ENCODE data around the gene CHST4. TPM values are rescaled to one million over a fixed set of nuclear protein-coding genes. Genes with fewer than 3 reads are reported as not detected.
"Not testable (repeated sequence)": the region's sequence is repeated elsewhere in the genome, so short reads cannot be mapped to it uniquely, and the experiment has no call there.

CHST4 gene
- polyA plus RNA-seq, 1 of the 3 experiments (the other 2 are of a cell fraction), result 0.08 TPM

- Histone ChIP-seq H3K36me3 (replicated peaks in 1 of 2; ENCODE audit: control insufficient read depth in 1 of 2, insufficient read depth in 2 of 2, low read length in 1 of 2) (peaks cover 0 to 6% of the 10 kb centered on the region in 2 experiments), H3K4me2 (no peak overlapping the region), H3K4me3 (ENCODE audit: low read depth in 2 of 2, low read length in 1 of 2) (no peak overlapping the region), H3K9me2 (no peaks in the 10 kb centered on the region), H3K9me3 (peaks cover 5% of the 10 kb centered on the region; the same call in 1 of the 2 replicates), H3K4me1 (ENCODE audit: control insufficient read depth in 1 of 2, insufficient read depth in 2 of 2, low read depth in 1 of 2, low read length in 1 of 2) (peaks cover 0 to 6% of the 10 kb centered on the region in 2 experiments; a peak in 2 of 4 replicates), H3F3A (replicated peaks; ENCODE audit: insufficient read depth) (no peaks in the 10 kb centered on the region), H2AFZ (ENCODE audit: low read depth) (no peak overlapping the region), H3K27me3 (ENCODE audit: insufficient read depth) (no peaks in the 10 kb centered on the region), H4K20me1 (ENCODE audit: insufficient read depth) (no peaks in the 10 kb centered on the region), H3K27ac (ENCODE audit: low read depth in 2 of 2, low read length in 1 of 2) (no peak overlapping the region), H3K9ac (no peak overlapping the region), H3K79me2 (ENCODE audit: insufficient read depth) (no peaks in the 10 kb centered on the region)
- POLR2A ChIA-PET, result no interaction called here
- TF ChIP-seq ZBTB33 (IDR thresholded peaks at IDR 0.05; ENCODE audit: borderline replicate concordance, low read depth) (no peak), JUND (IDR thresholded peaks at IDR 0.05) (no peak)
- CTCF ChIA-PET, result no interaction called here
- no peak for DNase-seq
Observed at GRCh38 chr16:71559855-71560254, 33.6 kb downstream of the CHST4 start.

- H3F3A ChIP-seq (replicated peaks; ENCODE audit: insufficient read depth); H3K4me2 ChIP-seq; H3K4me3 ChIP-seq (ENCODE audit: low read depth in 2 of 2, low read length in 1 of 2); H3K9ac ChIP-seq; H3K9me3 ChIP-seq; H3K27ac ChIP-seq (ENCODE audit: low read depth in 2 of 2, low read length in 1 of 2); H3K9me2 ChIP-seq; H2AFZ ChIP-seq (ENCODE audit: low read depth); H3K27me3 ChIP-seq (ENCODE audit: insufficient read depth); H3K4me1 ChIP-seq (ENCODE audit: control insufficient read depth in 1 of 2, insufficient read depth in 2 of 2, low read depth in 1 of 2, low read length in 1 of 2); POLR2A ChIA-PET; H3K36me3 ChIP-seq (replicated peaks in 1 of 2; ENCODE audit: control insufficient read depth in 1 of 2, insufficient read depth in 2 of 2, low read length in 1 of 2); H3K79me2 ChIP-seq (ENCODE audit: insufficient read depth); H4K20me1 ChIP-seq (ENCODE audit: insufficient read depth); CTCF ChIA-PET; DNase-seq: not testable (repeated sequence)
- WGBS (ENCODE audit: low lambda C conversion rate), result 34% methylated on average over 6 of the region's 8 CpGs
Observed at GRCh38 chr16:71561886-71562285, 35.7 kb downstream of the CHST4 start.

GRCh38 chr16:71562552-71562951 lies 36.3 kb downstream of the CHST4 start:
- H3K27ac ChIP-seq (ENCODE audit: low read depth in 2 of 2, low read length in 1 of 2), result no peak overlapping the region
- H3K79me2 ChIP-seq (ENCODE audit: insufficient read depth), result no peaks in the 10 kb centered on the region
- H3K27me3 ChIP-seq (ENCODE audit: insufficient read depth), result no peaks in the 10 kb centered on the region
- DNase-seq, result no peak
- no peak overlapping the region for H3K9ac ChIP-seq
- WGBS (ENCODE audit: low lambda C conversion rate), result 79% methylated on average over 1 of the region's 1 CpG
- peaks cover 0 to 6% of the 10 kb centered on the region in 2 experiments for H3K36me3 ChIP-seq (replicated peaks in 1 of 2; ENCODE audit: control insufficient read depth in 1 of 2, insufficient read depth in 2 of 2, low read length in 1 of 2)
- H3K4me2 ChIP-seq, result no peak overlapping the region
- no peak for TF ChIP-seq CTCF (IDR thresholded peaks at IDR 0.05)
- TF ChIP-seq RXRA (IDR thresholded peaks at IDR 0.05; ENCODE audit: borderline replicate concordance, low read depth), result no peak
- TF ChIP-seq USF2 (IDR thresholded peaks at IDR 0.05; ENCODE audit: borderline replicate concordance, low read depth, low read length), result no peak
- no peak for TF ChIP-seq RFX5 (IDR thresholded peaks at IDR 0.05; ENCODE audit: low read length)
- no peak for TF ChIP-seq USF1 (IDR thresholded peaks at IDR 0.05; ENCODE audit: borderline replicate concordance, low read depth)
- no peak for TF ChIP-seq ELF1 (IDR thresholded peaks at IDR 0.05)
- TF ChIP-seq GATA2 (CRISPR knock-in tag; IDR thresholded peaks at IDR 0.05), result no peak
- no peak for TF ChIP-seq YY1 (IDR thresholded peaks at IDR 0.05; ENCODE audit: low read depth)
- TF ChIP-seq MEF2A (IDR thresholded peaks at IDR 0.05; ENCODE audit: borderline replicate concordance, low read depth), result no peak
- TF ChIP-seq FOSL2 (IDR thresholded peaks at IDR 0.05; ENCODE audit: borderline replicate concordance, low read depth), result no peak
- TF ChIP-seq POLR2AphosphoS5 (IDR thresholded peaks at IDR 0.05; ENCODE audit: low read depth, low read length), result no peak
- TF ChIP-seq TEAD4 (IDR thresholded peaks at IDR 0.05; ENCODE audit: borderline replicate concordance, insufficient read depth), result no peak
- POLR2A ChIA-PET, result no interaction called here
- H2AFZ ChIP-seq (ENCODE audit: low read depth), result no peak overlapping the region
- CTCF ChIA-PET, result interaction anchor here (1.3 kb wide), 1 partner anchor 320 kb away, joined by 3 read pairs; no protein-coding TSS in a partner anchor
- no peaks in the 10 kb centered on the region for H3K9me2 ChIP-seq
- H3K4me1 ChIP-seq (ENCODE audit: control insufficient read depth in 1 of 2, insufficient read depth in 2 of 2, low read depth in 1 of 2, low read length in 1 of 2), result peaks cover 0 to 6% of the 10 kb centered on the region in 2 experiments; a peak in 2 of 4 replicates
- H4K20me1 ChIP-seq (ENCODE audit: insufficient read depth), result no peaks in the 10 kb centered on the region
- peaks cover 5% of the 10 kb centered on the region; the same call in 1 of the 2 replicates for H3K9me3 ChIP-seq
- H3F3A ChIP-seq (replicated peaks; ENCODE audit: insufficient read depth), result peaks cover 7% of the 10 kb centered on the region
- no peak overlapping the region for H3K4me3 ChIP-seq (ENCODE audit: low read depth in 2 of 2, low read length in 1 of 2)

Data from SK-N-SH (cell line).